ENCODE results near the gene PDLIM1.

Gene PDLIM1

GRCh38 chr10:95261926-95262325 lies 28.9 kb downstream of the PDLIM1 start:
- no peak for DNase-seq (ENCODE audit: low read depth)
- no peak overlapping the region for H3K4me3 ChIP-seq (ENCODE audit: low read depth, low read length)
- no peak for TF ChIP-seq CTCF (IDR thresholded peaks at IDR 0.05; ENCODE audit: control insufficient read depth, extremely low read depth, insufficient read depth)

GRCh38 chr10:95260909-95261552 lies 29.8 kb downstream of the PDLIM1 start:
- DNase-seq (ENCODE audit: low read depth): no peak
- H3K4me3 ChIP-seq (ENCODE audit: low read depth, low read length): no peak overlapping the region
- no peak for TF ChIP-seq CTCF (IDR thresholded peaks at IDR 0.05; ENCODE audit: control insufficient read depth, extremely low read depth, insufficient read depth)

GRCh38 chr10:95260397-95260881 lies 30.4 kb downstream of the PDLIM1 start:
- DNase-seq (ENCODE audit: low read depth): no peak
- H3K4me3 ChIP-seq (ENCODE audit: low read depth, low read length): no peak overlapping the region
- no peak for TF ChIP-seq CTCF (IDR thresholded peaks at IDR 0.05; ENCODE audit: control insufficient read depth, extremely low read depth, insufficient read depth)

- no peak overlapping the region for H3K4me3 ChIP-seq (ENCODE audit: low read depth, low read length)
- TF ChIP-seq CTCF (IDR thresholded peaks at IDR 0.05; ENCODE audit: control insufficient read depth, extremely low read depth, insufficient read depth): no peak
- DNase-seq (ENCODE audit: low read depth): no peak
Measured at GRCh38 chr10:95257849-95258248, 33.0 kb downstream of the PDLIM1 start.

- DNase-seq (ENCODE audit: low read depth): no peak
- no peak for TF ChIP-seq CTCF (IDR thresholded peaks at IDR 0.05; ENCODE audit: control insufficient read depth, extremely low read depth, insufficient read depth)
- H3K4me3 ChIP-seq (ENCODE audit: low read depth, low read length): no peak overlapping the region
Measured at GRCh38 chr10:95256268-95256667, 34.5 kb downstream of the PDLIM1 start.

- no peak for DNase-seq (ENCODE audit: low read depth)
- H3K4me3 ChIP-seq (ENCODE audit: low read depth, low read length): no peak overlapping the region
- no peak for TF ChIP-seq CTCF (IDR thresholded peaks at IDR 0.05; ENCODE audit: control insufficient read depth, extremely low read depth, insufficient read depth)
Measured at GRCh38 chr10:95254629-95255028, 36.2 kb downstream of the PDLIM1 start.

GRCh38 chr10:95253686-95254085 lies 37.1 kb downstream of the PDLIM1 start:
- no peak for TF ChIP-seq CTCF (IDR thresholded peaks at IDR 0.05; ENCODE audit: control insufficient read depth, extremely low read depth, insufficient read depth)
- DNase-seq (ENCODE audit: low read depth): no peak
- no peak overlapping the region for H3K4me3 ChIP-seq (ENCODE audit: low read depth, low read length)

Data from LNCaP clone FGC (cell line).